WTC11 (cell line): ENCODE measurements around the gene HLTF. TPM values are rescaled to one million over a fixed set of nuclear protein-coding genes. Genes with fewer than 3 reads are reported as not detected.

ENCODE experiments used
- ATAC-seq: fragments of 200-7000 bp; cut with Tn5 transposase; 2 replicates; pipeline ENCODE4 v1.10.0; 2021; ENCODE audit warnings: mild to moderate bottlenecking, moderate library complexity
- CTCF ChIA-PET: fragments of 300-600 bp; sonication (Branson Sonifier 250); formaldehyde crosslinking; loops from one replicate; lab custom pipeline; 2021; ENCODE audit warnings: antibody characterized with exemption; lab: Charles Lee
- POLR2A ChIA-PET: fragments of 350-600 bp; sonication (Branson Sonifier 250); formaldehyde crosslinking; loops from one replicate; lab custom pipeline; 2021; ENCODE audit warnings: antibody characterized with exemption; lab: Charles Lee
- DNase-seq: peaks from one replicate; pipeline ENCODE4 v3.0.0; 2021; ENCODE audit warnings: low spot score
- H3K27ac Mint-ChIP-seq: 2 replicates; pipeline ENCODE4 v1.8.0; 2021; ENCODE audit warnings: mixed read lengths
- H3K27me3 Mint-ChIP-seq: 2 replicates; pipeline ENCODE4 v1.8.0; 2021; ENCODE audit warnings: low read depth, mild to moderate bottlenecking, moderate library complexity, mixed read lengths
- H3K36me3 Mint-ChIP-seq: 2 replicates; pipeline ENCODE4 v1.8.0; 2021; ENCODE audit warnings: mixed read lengths
- H3K4me1 Mint-ChIP-seq: 2 replicates; pipeline ENCODE4 v1.8.0; 2022; ENCODE audit warnings: mixed read lengths
- H3K4me3 Mint-ChIP-seq: 2 replicates; pipeline ENCODE4 v1.8.0; 2021; ENCODE audit warnings: mild to moderate bottlenecking, moderate library complexity, mixed read lengths
- H3K9me3 Mint-ChIP-seq: 2 replicates; pipeline ENCODE4 v1.8.0; 2021; ENCODE audit warnings: mixed read lengths
- AFF4 ChIP-seq: sonication (generic); formaldehyde crosslinking; IDR thresholded peaks from 2 replicates; pipeline ENCODE4 v1.8.1; 2023; ENCODE audit warnings: mild to moderate bottlenecking, missing genetic modification reagents, borderline replicate concordance
- ATF1 ChIP-seq: sonication (generic); formaldehyde crosslinking; IDR thresholded peaks from 2 replicates; pipeline ENCODE4 v1.8.1; 2023; ENCODE audit warnings: mild to moderate bottlenecking, moderate library complexity, missing genetic modification reagents
- ATF2 ChIP-seq: sonication (generic); formaldehyde crosslinking; IDR thresholded peaks from 2 replicates; pipeline ENCODE4 v1.8.1; 2022; ENCODE audit warnings: low read depth, missing genetic modification reagents, borderline replicate concordance
- CDX4 ChIP-seq: fragments of 250-450 bp; sonication (Bioruptor Pico); IDR thresholded peaks from 2 replicates; pipeline ENCODE4 v1.9.0; 2021; ENCODE audit warnings: moderate library complexity, mild to moderate bottlenecking, inconsistent platforms, borderline replicate concordance
- E2F1 ChIP-seq: sonication (generic); formaldehyde crosslinking; IDR thresholded peaks from 2 replicates; pipeline ENCODE4 v1.8.0; 2022; ENCODE audit warnings: mild to moderate bottlenecking, missing genetic modification reagents
- ERG ChIP-seq: fragments of 250-450 bp; sonication (Bioruptor Pico); IDR thresholded peaks from 2 replicates; pipeline ENCODE4 v1.8.0; 2021; ENCODE audit warnings: mild to moderate bottlenecking
- IRF2 ChIP-seq: sonication (generic); formaldehyde crosslinking; IDR thresholded peaks from 2 replicates; pipeline ENCODE4 v1.8.0; 2022; ENCODE audit warnings: low read depth, missing genetic modification reagents, borderline replicate concordance
- JAZF1 ChIP-seq: fragments of 250-450 bp; sonication (Bioruptor Pico); IDR thresholded peaks from 2 replicates; pipeline ENCODE4 v1.9.0; 2021; ENCODE audit warnings: moderate library complexity, mild to moderate bottlenecking, inconsistent platforms
- KAT7 ChIP-seq: sonication (generic); formaldehyde crosslinking; IDR thresholded peaks from 2 replicates; pipeline ENCODE4 v1.8.1; 2023; ENCODE audit warnings: missing genetic modification reagents, mild to moderate bottlenecking, borderline replicate concordance
- MLX ChIP-seq: sonication (generic); formaldehyde crosslinking; IDR thresholded peaks from 2 replicates; pipeline ENCODE4 v1.8.1; 2023; ENCODE audit warnings: mild to moderate bottlenecking, missing genetic modification reagents, moderate library complexity
- NFATC4 ChIP-seq: fragments of 250-450 bp; sonication (Bioruptor Pico); IDR thresholded peaks from 2 replicates; pipeline ENCODE4 v1.9.0; 2021; ENCODE audit warnings: mild to moderate bottlenecking
- PREB ChIP-seq: sonication (generic); formaldehyde crosslinking; IDR thresholded peaks from 2 replicates; pipeline ENCODE4 v1.8.1; 2022; ENCODE audit warnings: mild to moderate bottlenecking, missing genetic modification reagents, moderate library complexity, borderline replicate concordance
- SMAD3 ChIP-seq: sonication (generic); formaldehyde crosslinking; IDR thresholded peaks from 2 replicates; pipeline ENCODE4 v1.8.0; 2022; ENCODE audit warnings: missing genetic modification reagents, mild to moderate bottlenecking, borderline replicate concordance
- STAT6 ChIP-seq: sonication (generic); formaldehyde crosslinking; conservative IDR thresholded peaks from 2 replicates; pipeline ENCODE4 v1.8.1; 2023; ENCODE audit warnings: mild to moderate bottlenecking, low read depth, missing genetic modification reagents, moderate library complexity
- USF2 ChIP-seq: sonication (generic); formaldehyde crosslinking; IDR thresholded peaks from 2 replicates; pipeline ENCODE4 v1.8.1; 2023; ENCODE audit warnings: mild to moderate bottlenecking, missing genetic modification reagents, moderate library complexity
- ZMAT4 ChIP-seq: fragments of 250-450 bp; sonication (Bioruptor Pico); IDR thresholded peaks from 2 replicates; pipeline ENCODE4 v1.9.0; 2021; ENCODE audit warnings: mild to moderate bottlenecking
- ZNF138 ChIP-seq: sonication (generic); formaldehyde crosslinking; conservative IDR thresholded peaks from 2 replicates; pipeline ENCODE4 v1.8.1; 2022; ENCODE audit warnings: mild to moderate bottlenecking, moderate library complexity, missing genetic modification reagents
- ZNF423 ChIP-seq: fragments of 250-450 bp; sonication (Bioruptor Pico); IDR thresholded peaks from 2 replicates; pipeline ENCODE4 v2.1.2; 2022; ENCODE audit warnings: mild to moderate bottlenecking, moderate library complexity
- ZNF425 ChIP-seq: fragments of 250-450 bp; sonication (Bioruptor Pico); conservative IDR thresholded peaks from 2 replicates; pipeline ENCODE4 v1.9.0; 2021; ENCODE audit warnings: mild to moderate bottlenecking
- total RNA-seq: library from RNA; stranded (reverse); gene quantifications from 3 replicates; pipeline ENCODE4 v1.2.3, GENCODE V29; 2021

HLTF gene
- total RNA-seq, 1 experiment from 2014 or later: 62.4 TPM

GRCh38 chr3:149095487-149095886, 9.2 kb upstream of the HLTF start:
- POLR2A ChIA-PET: no interaction called here
- TF ChIP-seq AFF4 (CRISPR knock-in tag) (no peak), E2F1 (CRISPR knock-in tag) (no peak), ZNF423 (CRISPR knock-in tag) (no peak), JAZF1 (CRISPR knock-in tag) (no peak), NFATC4 (CRISPR knock-in tag) (no peak), ERG (CRISPR knock-in tag) (no peak), ATF2 (CRISPR knock-in tag) (no peak), KAT7 (CRISPR knock-in tag) (no peak), PREB (CRISPR knock-in tag) (no peak), SMAD3 (no peak), ZMAT4 (CRISPR knock-in tag) (no peak), CDX4 (CRISPR knock-in tag) (no peak), ZNF425 (CRISPR knock-in tag) (no peak), IRF2 (CRISPR knock-in tag) (no peak), USF2 (CRISPR knock-in tag) (no peak), STAT6 (CRISPR knock-in tag) (no peak), MLX (CRISPR knock-in tag) (no peak), ATF1 (CRISPR knock-in tag) (no peak), ZNF138 (CRISPR knock-in tag) (no peak)
- no peak overlapping the region for H3K27ac Mint-ChIP-seq
- no peak overlapping the region for H3K4me3 Mint-ChIP-seq
- CTCF ChIA-PET: interaction anchor here (1.2 kb wide), 1 partner anchor 394 kb away, joined by 3 read pairs; no protein-coding TSS in a partner anchor
- H3K4me1 Mint-ChIP-seq: no peaks in the 10 kb centered on the region
- H3K36me3 Mint-ChIP-seq: peaks cover 14% of the 10 kb centered on the region
- DNase-seq (no peak), ATAC-seq (no peak)
- peaks cover 10% of the 10 kb centered on the region for H3K9me3 Mint-ChIP-seq
- H3K27me3 Mint-ChIP-seq: no peaks in the 10 kb centered on the region; the same call in 1 of the 2 replicates
